SIG-M5 treated with dmso at 0.1 percent for 504 hours (cell line): ENCODE data around the gene CCDC74B.
"Not testable (repeated sequence)": the region's sequence is repeated elsewhere in the genome, so short reads cannot be mapped to it uniquely, and the experiment has no call there.

ENCODE experiments used
- DNase-seq: peaks from one replicate; lab custom pipeline; 2025; ENCODE audit not compliant: unreplicated experiment; lab: John Stamatoyannopoulos, UW

CCDC74B gene

DNA sequence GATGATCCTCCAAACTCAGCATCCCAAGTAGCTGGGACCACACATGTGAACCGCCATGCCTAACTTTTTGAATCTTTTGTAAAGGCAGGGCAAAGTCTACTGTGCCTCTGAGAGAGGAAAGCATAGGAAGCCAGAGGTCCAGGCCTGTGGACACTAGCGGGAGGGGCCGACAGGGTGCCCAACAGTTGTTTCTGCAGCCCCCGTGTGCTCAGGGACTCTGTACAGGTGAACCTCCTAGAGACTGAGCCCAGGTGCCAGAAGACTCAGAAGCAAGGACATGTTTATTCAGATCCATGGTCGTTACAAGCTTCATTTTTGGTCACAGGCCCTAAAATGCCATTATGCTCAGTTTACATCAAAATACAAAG is 6.2 kb upstream of the CCDC74B start:
- DNase-seq = not testable (repeated sequence)

DNA sequence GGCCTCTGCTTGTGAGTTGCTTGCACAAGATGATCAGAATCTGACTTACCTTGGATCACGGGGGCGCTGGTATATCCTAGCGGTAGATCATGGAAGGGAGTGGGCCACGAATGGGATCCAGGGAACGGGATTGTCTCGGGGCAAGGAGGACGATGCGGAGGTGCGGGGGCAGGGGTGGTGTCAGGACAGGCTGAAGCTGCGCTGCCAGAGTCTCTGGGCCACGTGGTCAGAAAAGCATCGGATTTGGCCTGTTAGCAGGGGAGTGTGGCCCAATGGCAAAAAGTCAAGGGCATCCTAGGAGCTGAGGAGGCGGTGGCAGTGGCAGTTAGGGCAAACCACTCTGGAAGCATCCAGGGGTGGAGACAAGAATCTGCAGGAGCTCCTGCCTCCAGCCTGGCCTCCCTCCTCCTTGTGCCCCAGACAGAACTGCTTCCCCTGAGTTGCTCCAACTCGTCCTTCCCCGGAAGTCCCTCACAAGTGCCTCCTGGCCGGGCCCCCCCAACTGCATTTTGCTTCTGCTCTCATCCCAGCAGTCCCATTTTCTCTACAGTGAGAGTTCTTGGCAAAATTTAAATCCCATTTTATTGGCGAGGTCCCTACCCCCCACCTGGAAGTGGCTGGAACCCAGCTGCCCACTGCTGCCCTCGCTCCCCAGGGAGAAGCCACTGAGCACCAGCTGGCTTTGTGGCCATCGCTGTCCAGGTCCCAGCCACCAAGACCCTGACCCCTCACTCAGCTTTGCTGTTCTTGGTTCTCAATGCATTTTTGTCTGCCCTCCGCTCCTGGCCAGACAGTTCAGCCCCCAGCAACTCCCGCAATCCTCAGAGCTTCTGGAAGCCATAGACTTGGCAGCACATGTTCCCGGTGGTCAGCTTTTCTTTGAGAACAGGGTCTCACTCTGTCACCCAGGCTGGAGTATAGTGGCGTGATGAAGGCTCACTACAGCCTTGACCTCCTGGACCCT is 5.6 kb upstream of the CCDC74B start:
- no peak for DNase-seq

DNA sequence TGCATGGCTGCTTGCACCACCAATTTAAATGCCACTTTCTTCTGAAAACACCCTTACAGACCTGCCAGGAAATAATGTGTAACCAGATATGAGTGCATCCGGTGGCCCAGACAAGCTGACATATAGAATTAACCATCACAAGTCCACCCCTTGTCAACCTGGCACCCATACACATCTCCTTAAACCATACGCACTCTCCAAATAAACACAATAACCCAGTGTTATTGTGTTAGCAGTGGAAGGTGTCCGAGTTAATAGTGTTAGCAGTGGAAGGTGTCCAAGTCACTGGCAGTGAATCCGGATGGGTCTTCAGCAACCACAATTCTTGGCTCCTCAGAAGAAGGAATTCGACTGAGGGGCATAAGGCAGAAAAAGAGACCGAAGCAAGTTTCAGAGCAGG is 3.6 kb upstream of the CCDC74B start:
- DNase-seq = not testable (repeated sequence)

DNA sequence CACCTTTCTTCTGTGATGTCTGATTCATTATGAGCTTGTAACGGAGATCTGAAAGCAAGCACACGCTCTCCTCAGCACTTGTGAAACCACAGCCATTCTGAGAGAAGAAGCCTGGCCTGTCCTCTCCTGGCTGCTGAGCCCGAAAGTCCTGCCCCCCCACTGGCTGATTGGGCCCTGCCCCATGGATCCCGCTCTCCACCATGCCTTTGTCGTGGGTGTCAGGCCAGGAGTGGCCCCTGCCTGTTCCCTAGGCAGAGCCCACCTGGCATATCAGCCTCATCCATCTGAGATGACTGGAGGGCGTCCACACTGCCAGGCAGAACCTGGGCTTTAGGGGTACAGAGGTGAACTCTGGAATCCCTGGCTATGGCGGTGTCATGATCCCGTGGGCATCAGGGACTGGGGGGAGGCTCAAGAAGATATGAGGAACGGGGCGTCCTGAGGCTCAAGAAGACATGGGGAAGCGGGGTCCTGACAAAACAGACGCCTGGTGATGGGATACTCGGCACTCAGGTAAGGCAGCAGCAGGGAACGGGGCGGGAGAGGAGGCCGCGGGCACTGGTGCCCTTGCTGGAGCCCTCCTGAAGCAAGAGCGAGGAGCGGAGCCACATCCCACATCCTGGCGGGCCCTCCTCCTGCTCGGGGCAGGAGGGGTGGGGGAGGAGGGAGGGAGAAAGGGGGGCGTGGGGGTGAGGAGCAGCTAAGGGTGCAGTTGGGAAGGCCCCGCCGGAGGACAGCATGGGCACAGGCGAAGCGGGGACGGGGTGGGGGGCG is 1.5 kb downstream of the CCDC74B start:
- DNase-seq = not testable (repeated sequence)

DNA sequence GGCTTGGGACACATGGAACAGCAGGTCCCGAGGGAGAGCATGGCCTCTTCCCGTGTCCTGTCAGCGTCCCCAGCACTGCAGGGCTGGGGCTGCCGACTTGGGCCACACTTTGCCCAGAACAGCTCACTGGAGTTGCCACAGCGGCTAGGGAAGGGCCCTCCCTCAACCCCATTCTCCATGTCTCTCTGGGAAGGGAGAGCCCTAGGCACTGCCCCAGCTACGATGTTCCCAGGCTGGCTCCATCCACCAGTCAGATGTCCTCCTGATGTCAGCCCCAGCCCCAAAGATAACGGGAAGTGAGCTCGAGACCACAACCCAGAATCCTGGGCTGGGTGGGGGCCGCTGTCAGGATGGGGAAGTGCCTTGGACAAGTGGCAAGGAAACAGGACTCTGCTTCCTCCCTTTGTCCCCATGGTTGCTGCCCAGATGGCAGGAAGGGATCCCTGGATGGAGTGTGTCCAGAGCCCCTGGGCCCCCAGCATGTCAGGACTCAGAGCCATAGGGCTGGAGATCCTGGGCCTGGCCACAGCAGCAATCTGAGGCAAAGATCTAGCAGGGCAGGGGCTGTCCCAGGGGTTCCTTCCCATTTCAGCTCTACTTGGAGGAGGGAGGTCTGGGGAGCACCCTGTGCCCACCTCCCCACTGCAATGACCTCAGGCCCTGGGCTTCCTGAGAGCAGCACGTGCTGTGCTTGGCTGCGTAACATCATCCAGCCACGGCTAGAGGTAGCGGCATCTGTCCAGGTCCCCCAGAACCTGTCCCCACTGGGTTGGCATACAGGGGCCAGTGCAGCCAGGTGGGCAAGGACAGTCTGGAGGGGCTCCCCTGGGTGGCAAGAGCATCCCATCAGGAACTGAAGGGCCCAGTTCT is 2.3 kb downstream of the CCDC74B start:
- not testable (repeated sequence) for DNase-seq

DNA sequence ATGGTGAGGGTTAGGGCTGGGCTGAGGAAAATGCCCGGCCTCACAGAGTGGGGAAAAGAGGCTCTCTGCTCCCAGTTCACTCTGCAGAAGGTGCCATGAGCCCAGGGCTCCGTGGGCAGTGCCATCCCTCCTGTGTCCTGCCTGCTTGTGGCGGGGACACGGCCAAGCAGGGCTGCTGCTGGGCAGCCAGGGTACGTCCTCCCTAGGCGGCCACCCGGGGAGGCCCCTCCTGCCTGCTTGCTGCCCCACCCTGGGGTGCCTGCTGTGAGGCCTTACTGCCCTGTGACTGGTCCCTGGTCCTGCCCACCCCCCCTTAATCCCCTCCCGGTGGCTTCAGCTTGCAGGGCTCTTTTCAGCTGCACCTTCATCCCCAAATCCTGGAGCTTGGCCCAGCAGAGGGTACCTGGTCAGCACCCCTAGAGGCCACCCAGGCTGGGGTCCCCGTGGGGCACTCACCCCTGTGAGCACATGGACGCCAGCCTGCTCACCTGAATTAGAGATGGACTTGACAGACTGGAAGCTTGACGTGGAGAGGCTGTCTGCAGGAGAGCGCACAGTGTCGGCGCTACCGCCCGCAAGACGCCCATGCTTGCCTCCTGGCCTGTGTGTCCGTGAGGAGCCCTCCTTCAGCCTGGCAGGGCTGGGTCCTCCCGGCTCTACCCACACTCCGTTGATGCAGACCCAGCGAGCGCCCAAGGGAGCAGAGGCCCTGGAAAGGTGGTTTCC is 3.1 kb downstream of the CCDC74B start:
- DNase-seq = not testable (repeated sequence)

DNA sequence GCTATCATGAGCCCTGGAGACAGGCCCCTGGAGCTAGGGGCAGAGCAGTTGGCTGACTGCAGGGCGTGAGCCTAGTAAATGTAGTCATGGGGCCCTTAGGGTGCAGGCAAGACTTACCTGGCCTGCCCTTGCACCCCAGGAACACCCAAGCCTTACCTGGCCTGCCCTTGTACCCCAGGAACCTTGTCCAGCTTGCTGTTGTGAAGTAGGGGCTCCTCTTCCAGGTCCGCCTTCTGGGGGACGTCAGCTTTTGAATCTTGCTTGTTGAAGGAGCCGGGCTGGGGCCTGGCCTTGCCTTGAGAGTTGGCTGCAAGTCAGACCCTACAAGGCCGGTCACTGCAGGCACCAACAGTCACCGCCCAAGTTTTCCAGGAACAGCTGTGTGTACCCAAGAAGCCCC is 3.9 kb downstream of the CCDC74B start:
- not testable (repeated sequence) for DNase-seq

DNA sequence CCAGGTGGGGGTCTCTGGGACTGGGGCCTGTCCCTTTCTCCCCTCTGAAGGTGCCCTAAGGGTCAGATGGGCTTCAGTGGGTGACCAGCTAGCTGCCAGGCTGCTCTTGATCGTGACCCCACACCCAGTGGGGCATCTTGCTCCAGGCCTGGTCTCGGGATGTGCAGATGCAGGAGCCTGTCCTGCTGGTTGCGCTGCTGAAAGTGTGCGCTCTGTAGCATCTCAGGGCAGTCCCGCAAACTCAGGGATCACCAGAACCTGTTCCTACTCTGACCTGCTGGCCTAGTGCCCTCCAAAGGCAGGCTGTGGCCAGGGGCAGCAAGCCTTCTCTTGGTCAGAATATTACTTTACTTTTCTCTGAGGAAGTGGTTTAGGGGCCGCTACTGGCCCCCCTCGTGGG is 4.4 kb downstream of the CCDC74B start:
- DNase-seq = not testable (repeated sequence)

DNA sequence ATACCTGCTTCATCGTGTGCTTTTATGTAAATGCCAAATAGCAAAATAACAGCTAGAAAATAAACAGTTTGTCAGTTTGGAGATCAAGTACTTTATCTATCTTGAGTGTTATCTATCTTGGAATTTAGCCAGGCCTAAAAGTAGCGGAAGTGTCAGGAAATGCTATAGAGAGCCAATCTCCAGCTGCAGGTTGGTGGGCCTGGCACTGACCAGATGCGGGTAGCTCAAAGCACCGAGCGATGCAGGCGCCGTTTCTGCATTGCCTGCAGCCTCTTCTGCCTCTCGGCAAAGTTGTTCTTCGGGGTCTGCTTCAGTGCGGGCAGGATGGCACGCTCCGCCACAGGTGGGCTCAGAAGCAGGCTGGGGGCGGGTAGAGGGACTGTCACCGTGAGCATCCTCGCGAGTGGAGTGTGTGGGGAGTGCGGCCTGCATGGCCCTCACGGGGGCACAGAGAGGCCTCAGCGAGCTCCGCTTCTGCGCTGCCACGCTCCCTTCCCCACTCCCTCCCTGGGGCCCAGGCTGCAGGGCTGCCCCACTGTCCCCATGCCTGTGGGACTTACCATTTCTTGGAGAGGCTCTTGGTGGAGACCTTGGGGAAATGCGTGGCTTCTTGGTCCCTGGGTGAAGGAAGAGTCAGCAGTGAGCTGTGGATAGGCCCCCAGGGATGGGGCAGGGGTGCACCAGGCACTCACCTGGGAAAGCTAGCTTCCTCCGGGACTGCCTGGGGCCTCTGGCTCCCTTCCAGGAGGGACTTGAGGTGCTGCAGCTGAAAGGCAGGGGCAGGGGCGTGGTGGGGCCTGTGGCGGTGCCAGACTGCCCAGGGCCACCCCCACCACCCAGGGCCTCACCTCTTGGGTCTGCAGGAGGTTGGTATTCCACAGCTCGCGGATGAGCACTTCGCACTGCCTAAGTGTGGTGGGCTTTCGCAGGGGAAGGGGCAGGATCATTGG is 5.3 kb downstream of the CCDC74B start:
- not testable (repeated sequence) for DNase-seq

DNA sequence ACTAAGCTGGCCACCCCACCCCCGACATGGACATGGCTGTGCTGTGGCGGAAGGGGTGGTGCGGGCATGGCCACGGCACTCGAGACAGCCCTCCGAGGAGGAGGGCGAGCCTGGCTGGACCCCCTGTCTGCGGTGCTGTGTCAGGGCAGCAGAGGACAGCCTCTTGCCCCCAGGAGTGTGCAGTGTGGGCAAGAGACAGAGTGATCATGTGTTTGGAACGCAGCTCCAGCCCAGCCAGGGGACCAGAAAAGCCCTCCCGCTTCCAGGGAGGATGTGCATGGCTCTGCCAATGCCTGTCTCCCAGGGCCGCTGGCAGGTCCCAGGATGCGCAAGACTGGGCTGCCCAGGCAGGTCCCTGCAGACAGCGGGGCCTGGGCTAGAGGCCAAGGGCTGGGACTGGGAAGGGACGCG is 6.1 kb downstream of the CCDC74B start:
- DNase-seq = not testable (repeated sequence)

DNA sequence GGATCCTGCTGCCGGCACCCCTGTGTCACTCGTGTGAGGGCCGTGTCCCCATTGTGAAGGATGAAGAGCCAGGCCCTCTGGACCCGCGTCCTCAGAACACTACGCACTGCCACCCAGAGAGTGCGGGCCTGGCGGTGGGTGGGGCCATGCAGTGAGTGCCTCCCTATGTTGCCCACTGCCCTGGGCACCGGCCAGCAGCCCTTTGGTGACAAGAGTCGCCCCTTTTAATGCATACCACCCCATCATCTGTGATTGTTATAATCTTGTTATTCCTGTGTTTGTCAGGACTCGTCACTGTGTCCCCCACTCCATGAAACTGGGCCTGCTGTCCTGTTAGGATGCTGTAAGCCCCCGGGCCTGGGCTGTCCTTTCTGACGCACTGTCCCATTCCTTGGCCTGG is 6.6 kb downstream of the CCDC74B start:
- not testable (repeated sequence) for DNase-seq

DNA sequence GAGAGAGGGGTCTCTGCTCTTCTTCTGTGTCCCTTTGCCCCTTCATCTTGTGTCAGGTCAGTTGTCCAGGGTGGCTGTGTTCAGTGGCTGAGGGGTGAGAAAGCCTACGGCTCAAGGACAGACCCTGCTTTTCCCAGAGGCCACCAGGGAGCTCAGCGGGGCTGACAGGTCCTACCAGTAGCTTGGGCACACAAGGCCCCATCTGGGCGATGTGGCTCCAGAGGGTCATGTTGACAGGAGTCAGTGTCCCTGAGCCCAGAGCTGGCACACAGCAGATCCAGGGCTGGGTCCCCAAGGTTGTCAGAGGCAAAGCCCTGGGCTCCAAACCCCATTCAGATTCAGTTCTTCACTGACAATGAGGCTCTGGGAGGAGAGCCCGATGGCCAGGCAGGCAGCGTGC is 7.8 kb downstream of the CCDC74B start:
- DNase-seq = not testable (repeated sequence)

DNA sequence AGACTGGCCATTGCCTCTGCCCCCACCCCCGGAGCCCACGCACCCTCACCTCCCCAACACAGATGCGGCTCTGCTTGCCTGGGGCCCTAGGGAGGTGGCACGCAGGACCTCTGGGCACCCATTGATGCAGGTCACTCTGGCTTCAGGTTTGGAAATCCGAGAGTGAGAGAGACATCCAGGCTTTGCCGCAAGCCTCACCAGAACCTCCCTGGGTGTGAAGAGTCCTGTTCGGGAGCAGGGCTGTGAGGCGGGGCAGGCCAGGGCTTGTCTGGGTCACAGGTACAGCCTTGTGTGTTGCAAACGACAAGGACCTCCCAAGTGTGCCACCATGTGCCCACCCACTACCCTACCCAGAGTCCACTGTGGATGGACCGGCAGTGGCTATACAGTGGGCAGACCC is 8.4 kb downstream of the CCDC74B start:
- not testable (repeated sequence) for DNase-seq

DNA sequence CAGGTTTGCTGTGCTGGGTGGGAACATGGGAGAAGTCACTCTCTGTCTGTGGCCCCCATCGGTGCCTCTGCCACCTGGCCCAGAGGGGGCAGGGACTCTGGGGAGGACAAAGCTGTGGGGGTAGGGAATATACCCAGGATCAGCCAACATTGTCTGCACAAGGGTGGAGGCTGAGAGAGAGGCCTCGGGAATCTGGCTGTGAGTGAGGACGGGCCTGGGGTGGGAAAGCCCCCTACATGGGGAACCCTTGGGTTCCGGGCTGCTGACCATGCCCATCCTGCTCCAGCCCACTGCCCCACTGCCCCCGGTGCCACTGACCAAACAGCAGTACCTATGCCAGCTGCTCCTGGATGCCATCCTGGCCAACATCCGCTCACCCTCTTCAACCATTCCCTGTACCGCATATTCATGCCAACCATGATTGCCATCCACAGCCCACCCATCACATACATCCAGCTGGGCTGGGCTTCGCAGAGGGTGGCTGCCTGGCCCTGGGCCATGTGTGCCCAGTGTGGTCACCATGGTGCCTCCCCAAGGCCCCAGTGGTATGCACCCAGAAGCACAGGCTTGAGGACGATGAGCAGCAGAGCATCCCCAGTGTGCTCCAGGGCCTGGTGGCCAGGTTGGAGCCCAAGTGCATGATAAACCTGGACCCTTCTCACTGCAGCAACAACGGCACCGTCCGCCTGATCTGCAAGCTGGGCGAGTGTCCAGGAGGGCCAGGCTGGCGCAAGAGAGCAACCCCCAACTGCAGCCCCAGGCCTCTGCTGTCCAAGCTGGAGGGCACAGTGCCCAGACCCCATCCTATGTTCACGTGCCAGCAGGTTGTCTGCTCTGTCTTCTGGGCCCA is 9.0 kb downstream of the CCDC74B start:
- DNase-seq = no peak

DNA sequence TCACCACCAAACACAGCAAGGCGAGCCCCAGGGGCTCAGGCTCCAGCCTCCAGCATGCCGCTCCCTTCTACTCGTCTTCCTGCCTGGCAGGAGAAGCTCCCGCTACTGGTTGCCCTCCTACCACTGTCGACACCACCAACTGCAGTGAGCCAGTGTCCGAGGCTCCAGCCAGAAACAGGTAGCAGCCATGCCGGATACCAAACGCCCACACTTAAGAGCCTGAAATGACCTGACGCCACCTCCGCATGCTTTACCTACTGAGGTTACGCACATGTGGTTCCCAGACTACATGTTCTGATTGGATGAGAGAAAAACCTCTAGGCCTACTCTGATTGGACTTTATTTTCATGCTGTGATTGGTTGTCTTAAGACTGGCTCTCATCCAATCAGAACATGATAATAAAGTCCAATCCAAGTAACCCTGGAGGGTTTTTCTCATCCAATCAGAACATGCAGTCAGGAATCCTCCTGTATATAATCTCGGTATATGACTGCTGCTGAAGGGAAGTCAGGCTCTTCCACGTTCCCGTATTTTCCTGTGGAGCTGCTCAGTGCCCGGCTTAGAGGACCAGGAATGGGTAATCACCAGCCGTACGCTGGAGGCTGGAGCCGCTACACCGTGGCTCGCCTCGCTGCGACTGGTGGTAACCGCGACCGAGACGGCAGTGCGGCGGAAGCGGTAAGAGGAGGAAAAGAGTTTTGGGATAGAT is 15.6 kb downstream of the CCDC74B start, which contains the start of gene POTEF:
TSS of gene POTEF (minus strand) at position 103 of the 710 bp plus-strand sequence. CDS start 8,707 bp downstream, outside the sequence.
- not testable (repeated sequence) for DNase-seq

DNA sequence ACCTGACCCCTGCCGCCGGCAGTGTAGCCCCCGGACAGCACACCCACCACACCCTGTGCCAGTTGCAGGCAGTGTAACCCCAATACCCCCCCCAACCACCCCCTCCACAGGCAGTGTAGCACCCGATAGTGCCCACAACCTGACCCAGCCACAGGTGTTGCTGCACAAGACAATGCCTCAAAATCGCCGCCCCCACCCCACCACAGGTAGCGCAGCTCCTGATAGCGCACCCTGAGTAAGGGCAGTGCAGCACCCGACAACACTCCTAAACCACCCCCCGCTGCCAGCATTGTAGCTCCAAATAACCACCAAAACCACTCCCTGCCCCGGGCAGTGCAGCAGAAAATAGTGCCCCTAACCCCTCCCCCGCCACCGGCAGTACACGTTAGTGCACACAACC is 16.4 kb downstream of the CCDC74B start:
- not testable (repeated sequence) for DNase-seq

DNA sequence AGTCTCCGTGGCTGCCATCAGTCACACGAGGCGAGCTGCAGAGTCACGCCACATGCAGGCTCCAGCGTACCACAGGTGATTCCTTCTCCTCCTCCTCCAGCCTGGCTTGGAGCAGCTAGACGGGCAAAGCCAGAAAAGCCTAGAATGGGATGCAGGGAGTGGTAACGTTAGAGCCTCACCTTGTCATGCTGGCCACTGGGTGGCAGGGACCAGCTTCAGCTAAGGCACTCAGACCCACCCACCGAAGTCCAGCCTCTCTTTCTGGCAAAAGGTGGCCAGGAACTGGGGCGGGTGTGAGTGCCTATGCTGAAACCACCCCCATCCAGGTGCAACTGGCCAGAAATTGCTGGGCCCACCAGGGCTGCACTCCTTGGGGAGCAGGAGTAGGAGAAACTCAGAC is 17.2 kb downstream of the CCDC74B start:
- DNase-seq = not testable (repeated sequence)
